NOMO-1 (cell line): ENCODE data around the gene KIZ.

Experiments used
- DNase-seq, 2 experiments: peaks; one replicate each; lab custom pipeline; 2025; ENCODE audit not compliant: unreplicated experiment in 2 of 2; lab: John Stamatoyannopoulos, UW

The KIZ gene

DNA sequence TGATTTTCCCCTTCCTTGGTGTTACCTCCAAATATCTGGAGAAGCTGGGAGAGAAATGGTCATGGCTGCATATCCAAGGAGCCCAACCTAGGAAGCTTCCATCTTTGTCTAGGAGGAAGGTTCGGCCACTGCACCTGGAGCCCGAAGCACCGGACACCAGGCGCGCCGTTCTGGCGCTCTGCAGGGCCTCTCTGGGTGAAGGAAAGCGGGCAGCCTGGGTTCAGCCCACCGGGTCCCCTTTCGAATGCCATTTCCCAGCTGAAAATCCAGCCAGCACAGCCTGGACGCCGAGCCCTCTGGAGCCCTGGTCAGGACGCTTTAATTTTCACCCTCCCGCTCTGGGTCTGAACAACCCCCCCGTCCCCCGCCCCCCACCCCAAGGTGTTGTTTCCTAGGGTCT is 21.0 kb upstream of the KIZ start:
- DNase-seq, result no peak

GRCh38 chr20:21105429-21106170 is 20.3 kb upstream of the KIZ start:
- no peak for DNase-seq

GRCh38 chr20:21106171-21107017 is 19.5 kb upstream of the KIZ start, which contains the start of gene LINC00237:
LINC00237 (minus strand) TSS chr20:21106358.
- no peak for DNase-seq

- DNase-seq, result no peak
Measured at GRCh38 chr20:21109144-21109543, 16.7 kb upstream of the KIZ start.

- no peak for DNase-seq
Measured at GRCh38 chr20:21110811-21111210, 15.1 kb upstream of the KIZ start.

DNA sequence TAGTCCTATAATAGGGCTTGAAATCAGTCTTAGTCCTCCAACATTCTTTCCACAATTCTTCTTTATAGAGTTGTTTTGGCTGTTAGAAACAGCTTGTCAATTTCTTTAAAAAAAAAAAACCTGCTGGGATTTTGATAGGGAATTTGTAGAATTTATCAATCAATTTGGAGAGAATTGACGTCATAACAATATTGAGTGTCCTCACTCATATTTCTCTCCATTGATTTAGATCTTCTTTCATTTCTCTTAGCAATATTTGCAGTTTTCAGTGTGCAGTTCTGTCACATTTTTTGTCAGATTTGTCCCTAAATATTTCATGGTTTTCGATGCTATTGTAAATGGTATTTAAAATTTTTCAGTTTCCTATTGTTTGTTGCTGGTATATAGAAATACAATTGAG is 14.5 kb upstream of the KIZ start:
- no peak for DNase-seq

GRCh38 chr20:21113697-21114096 is 12.2 kb upstream of the KIZ start:
- DNase-seq, result no peak

- no peak for DNase-seq
Measured at GRCh38 chr20:21114584-21114983, 11.3 kb upstream of the KIZ start.

- no peak for DNase-seq
Measured at GRCh38 chr20:21117521-21117920, 8.4 kb upstream of the KIZ start.

DNA sequence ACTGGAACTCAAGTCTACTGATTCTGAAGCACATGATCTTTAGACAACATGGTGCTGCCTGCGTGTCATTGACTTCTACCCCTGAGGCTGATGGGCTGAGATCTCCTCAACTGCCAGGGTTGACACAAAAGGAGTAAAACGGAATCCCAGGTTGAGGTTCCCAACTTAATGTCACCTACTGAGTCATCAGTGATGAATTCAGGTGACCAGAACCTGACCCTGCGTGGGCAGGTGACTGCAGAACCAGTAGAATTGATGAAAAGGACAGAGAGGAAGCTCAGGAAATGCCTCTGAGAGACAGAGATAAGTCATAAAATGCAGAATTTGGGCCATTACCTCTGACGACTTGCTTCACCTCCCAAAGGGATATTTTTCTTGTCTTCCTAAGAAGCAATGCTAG is 7.7 kb upstream of the KIZ start:
- no peak for DNase-seq

DNA sequence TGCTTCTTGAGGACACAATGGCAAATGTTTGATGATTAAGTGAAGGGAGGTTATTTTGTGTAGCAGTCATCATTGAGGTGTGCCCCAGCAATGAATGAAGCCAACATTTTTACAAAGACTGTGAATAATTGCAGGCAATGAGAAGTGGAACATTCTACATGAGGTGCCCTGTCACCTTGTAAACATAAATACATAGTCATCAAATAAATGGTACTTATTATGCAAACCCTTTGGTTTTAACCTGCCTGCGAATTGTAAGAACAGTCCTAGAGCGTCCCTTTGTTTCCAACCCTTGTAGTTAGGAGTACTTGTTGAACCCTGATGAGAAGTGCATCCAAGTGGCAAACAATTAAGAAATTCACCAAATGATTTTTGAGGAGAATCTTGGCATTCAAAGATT is 7.1 kb upstream of the KIZ start:
- no peak for DNase-seq

- no peak for DNase-seq
Measured at GRCh38 chr20:21124190-21124589, 1.7 kb upstream of the KIZ start.

DNA sequence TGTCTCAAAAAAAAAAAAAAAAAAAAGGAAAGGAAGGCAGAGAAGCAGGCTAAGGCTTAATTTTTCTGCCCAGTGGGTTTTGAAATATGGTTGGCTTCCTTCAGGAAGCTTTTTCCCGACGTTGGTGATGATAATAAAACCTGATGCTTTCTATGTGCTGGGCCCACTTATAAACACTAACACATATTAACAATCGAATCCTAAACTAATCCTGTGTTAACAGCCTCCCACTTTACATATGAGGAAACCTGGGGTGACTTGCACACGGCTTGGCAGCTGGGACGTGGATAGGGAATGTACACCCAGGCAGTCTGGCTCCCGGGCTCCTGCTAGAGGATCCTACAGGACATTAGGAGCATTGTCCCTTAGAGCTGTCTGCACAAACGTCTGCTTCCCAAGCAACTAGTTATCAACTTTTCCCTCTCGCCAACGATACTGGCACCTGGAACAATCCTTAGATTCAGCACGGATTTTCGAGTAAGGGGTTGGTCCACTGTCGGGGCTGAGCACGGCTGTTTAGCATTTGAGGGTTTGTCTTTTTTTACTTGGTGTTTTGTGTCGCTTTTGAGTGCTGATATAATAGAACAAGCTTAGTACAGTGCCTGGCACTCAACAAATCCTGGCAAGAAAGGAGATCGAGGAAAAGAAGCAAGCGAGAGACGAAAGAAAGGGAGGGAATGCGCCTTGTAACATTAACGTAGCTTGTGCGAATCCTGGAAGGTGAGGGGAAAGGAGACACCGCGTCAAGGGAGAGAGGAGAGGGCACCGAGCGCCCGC is 622 bp upstream of the KIZ start:
- no peak for DNase-seq

DNA sequence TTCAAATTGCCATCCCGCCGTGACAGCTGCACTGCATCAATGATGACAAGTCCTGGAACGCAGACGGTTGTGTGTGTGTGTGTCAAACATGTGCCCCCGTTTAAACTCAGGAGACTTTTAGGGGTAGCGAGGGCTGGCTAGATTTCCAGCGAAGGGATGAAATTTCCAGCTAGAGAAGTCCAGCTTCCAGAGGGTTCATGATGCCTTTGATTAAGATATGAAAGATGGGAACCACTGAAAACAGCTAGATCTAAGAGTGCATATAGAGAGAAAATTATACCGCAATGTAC is 644 bp downstream of the KIZ start:
- DNase-seq, result no peak

DNA sequence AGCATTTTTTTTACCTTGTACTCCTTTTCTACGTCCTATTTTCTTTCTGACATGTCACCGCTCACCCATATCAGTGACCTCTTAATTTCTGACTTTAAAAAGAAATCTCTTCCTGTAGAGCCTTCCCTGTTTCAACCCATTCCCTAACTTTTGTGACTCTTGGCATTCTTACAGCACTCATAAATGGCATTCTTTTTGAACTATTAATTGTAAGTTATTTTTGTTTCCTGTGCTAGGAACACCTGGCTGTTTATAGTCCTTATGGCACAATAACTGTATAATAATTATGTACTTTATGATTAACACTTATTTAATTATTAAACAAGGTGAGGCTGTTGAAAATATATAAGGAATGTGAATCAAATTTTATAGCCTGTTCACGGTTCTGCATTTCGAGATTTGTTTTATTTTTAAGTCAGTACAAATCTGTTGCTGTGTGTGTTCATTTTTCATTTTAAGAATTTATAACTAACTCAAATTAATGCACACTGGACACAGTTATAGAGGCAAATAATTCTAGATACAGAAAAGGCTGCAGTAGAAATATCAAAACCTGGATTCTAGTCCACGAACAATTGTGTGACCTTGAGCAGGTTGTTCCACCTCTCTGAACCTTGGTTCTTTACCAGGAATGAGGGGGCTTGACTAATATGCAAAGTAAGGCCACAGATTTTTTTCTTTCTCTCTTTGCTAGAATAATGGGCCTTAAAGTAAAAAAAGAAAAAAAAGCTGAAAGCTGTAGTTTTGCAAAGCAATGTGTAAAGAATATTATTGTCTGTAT is 1.5 kb downstream of the KIZ start:
- no peak for DNase-seq

DNA sequence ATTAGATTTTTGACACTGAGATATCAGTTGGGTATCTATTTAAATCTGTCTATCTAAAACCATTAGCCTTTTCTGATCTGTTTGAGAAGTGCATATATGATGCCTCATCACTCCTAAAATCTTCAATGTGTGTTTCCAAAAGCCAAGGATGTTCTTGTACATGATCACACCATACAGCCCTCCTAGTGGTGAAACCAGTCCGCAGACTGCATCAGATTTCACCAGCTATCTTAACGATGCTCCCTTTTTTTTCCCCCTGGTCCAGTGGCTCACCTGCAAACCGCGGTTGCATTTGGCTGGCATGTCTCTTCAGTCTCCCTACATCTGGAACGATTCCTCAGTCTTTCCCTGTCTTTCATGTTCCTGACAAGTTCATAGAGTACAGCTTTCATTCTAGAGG is 4.0 kb downstream of the KIZ start:
- DNase-seq, result no peak

GRCh38 chr20:21133404-21133803 is 7.5 kb downstream of the KIZ start:
- DNase-seq, result no peak

DNA sequence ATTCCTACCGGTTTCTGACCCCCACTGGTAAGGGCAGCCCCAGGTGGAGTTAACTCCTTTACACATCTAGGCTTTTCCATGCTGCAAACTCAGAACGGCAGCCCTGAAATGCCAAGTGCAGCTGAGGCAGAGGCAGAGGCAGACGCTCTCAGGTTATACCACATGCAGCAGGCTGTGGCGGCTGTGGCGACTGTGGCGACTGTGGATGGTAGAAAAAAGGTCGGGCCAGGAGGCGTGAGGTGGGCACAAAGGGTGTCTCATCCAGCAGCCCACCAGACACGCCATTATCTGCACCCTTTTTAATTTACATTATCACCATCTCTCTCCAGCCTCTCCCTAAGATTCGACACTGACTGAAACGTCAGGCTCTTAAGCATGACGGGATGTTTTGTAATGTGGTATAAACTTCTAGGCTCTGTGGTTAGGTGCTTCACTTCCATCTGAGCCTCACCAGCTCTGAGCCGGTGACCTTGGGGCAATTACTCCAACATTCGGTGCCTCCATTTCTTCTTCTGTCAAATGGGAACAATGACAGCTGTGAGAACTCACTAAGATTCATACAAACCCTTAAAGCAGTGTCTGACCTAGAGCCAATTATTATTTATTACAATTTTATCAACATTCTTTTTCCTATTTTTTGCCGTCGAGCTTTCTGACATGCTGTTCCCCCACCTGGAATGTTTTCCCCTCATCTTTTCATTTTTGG is 8.2 kb downstream of the KIZ start:
- no peak for DNase-seq

- no peak for DNase-seq
Measured at GRCh38 chr20:21134883-21135493, 9.1 kb downstream of the KIZ start.
